HCT116 (cell line): ENCODE data around the gene SLC9A7. TPM values are rescaled to one million over a fixed set of nuclear protein-coding genes. Genes with fewer than 3 reads are reported as not detected.

Experiments
- ATAC-seq: fragments of 200-7000 bp; cut with Tn5 transposase; 2 replicates; pipeline ENCODE4 v1.9.1; 2020; ENCODE audit warnings: mild to moderate bottlenecking, moderate library complexity
- BruUV-seq: library from RNA; stranded (reverse); fragments of 400-500 nt; replicated peaks from 2 replicates; lab custom pipeline; 2021; lab: Mats Ljungman, UMichigan
- CTCF ChIA-PET: fragments of 300-600 bp; sonication (Branson Sonifier 250); formaldehyde crosslinking; loops from one replicate; lab custom pipeline; 2021; ENCODE audit warnings: antibody characterized with exemption; lab: Charles Lee
- POLR2A ChIA-PET: fragments of 300-600, 350-600 bp; sonication (Branson Sonifier 250); formaldehyde crosslinking; loops from one replicate; lab custom pipeline; 2021; ENCODE audit warnings: antibody characterized with exemption; lab: Charles Lee
- RAD21 ChIA-PET, 2 experiments: fragments of 300-600 bp; sonication (Branson Sonifier 250); formaldehyde crosslinking; loops; one replicate each; lab custom pipeline; 2023; ENCODE audit warnings: low total read pairs in 2 of 2; ENCODE audit not compliant: uncharacterized antibody in 2 of 2, unreplicated experiment in 2 of 2, low non-redundant PET in 1 of 2; lab: Charles Lee
- DNase-seq: peaks from one replicate; pipeline ENCODE4 v3.0.0-alpha.2; 2010; ENCODE audit warnings: low read depth, low spot score
- H2AFZ ChIP-seq: fragments of 200-600 bp; shearing (Covaris generic), sonication (generic); 2 replicates; pipeline ENCODE4 v1.6.1; 2017; ENCODE audit warnings: low read depth, mixed run types, mixed read lengths, antibody characterized with exemption, low read length; ENCODE audit not compliant: poor library complexity, severe bottlenecking
- H3K27ac ChIP-seq: 2 replicates; pipeline ENCODE4 v1.5.1; 2012; ENCODE audit warnings: low read depth, low read length
- H3K27me3 ChIP-seq: fragments of 200-600 bp; sonication (generic); 2 replicates; pipeline ENCODE4 v1.6.1; 2016; ENCODE audit warnings: mixed run types, low read length, mixed read lengths; ENCODE audit not compliant: insufficient read depth
- H3K36me3 ChIP-seq, 2 experiments: fragments of 200-500 bp in 1 of 2; fragments of 200-600 bp in 1 of 2; sonication (Bioruptor generic) in 1 of 2; sonication (generic) in 1 of 2; 2 replicates each; pipeline versions ENCODE4 v1.5.1 to v1.6.1; 2014 to 2016; ENCODE audit warnings: low read length in 2 of 2, inconsistent platforms in 1 of 2, mixed read lengths in 1 of 2, mixed run types in 1 of 2; ENCODE audit not compliant: insufficient read depth in 2 of 2, control insufficient read depth in 1 of 2
- H3K4me1 ChIP-seq, 2 experiments: fragments of 200-600 bp in 1 of 2; sonication (generic) in 1 of 2; 2 replicates each; pipeline versions ENCODE4 v1.5.1 to v1.6.1; 2012 to 2017; ENCODE audit warnings: low read length in 2 of 2, inconsistent platforms in 1 of 2, mild to moderate bottlenecking in 1 of 2, mixed read lengths in 1 of 2, mixed run types in 1 of 2, moderate library complexity in 1 of 2; ENCODE audit not compliant: insufficient read depth in 2 of 2, control insufficient read depth in 1 of 2
- H3K4me2 ChIP-seq: fragments of 200-600 bp; sonication (generic); 2 replicates; pipeline ENCODE4 v1.6.1; 2017; ENCODE audit warnings: mixed run types, low read length, mixed read lengths
- H3K4me3 ChIP-seq, 2 experiments: fragments of 200-600 bp in 1 of 2; sonication (generic) in 1 of 2; replicated peaks in 1 of 2; 2 replicates each; pipeline ENCODE4 v1.5.1; 2011 to 2016; ENCODE audit warnings: low read length in 2 of 2, control low read depth in 1 of 2, low read depth in 1 of 2, mild to moderate bottlenecking in 1 of 2, mixed read lengths in 1 of 2, mixed run types in 1 of 2
- H3K79me2 ChIP-seq: fragments of 200-600 bp; sonication (generic); 2 replicates; pipeline ENCODE4 v1.6.1; 2017; ENCODE audit warnings: mild to moderate bottlenecking, mixed run types, low read length, moderate library complexity, mixed read lengths; ENCODE audit not compliant: insufficient read depth
- H3K9ac ChIP-seq: fragments of 200-600 bp; sonication (generic); 2 replicates; pipeline ENCODE4 v1.6.1; 2016; ENCODE audit warnings: low read length, mixed read lengths
- H3K9me2 ChIP-seq: fragments of 200-600 bp; sonication (generic), shearing (Covaris generic); 2 replicates; pipeline ENCODE4 v1.6.1; 2017; ENCODE audit warnings: mixed run types, mild to moderate bottlenecking, moderate library complexity; ENCODE audit not compliant: insufficient read depth
- H3K9me3 ChIP-seq, 2 experiments: fragments of 200-500 bp in 1 of 2; fragments of 200-600 bp in 1 of 2; sonication (Bioruptor generic) in 1 of 2; sonication (generic) in 1 of 2; 2 replicates each; pipeline ENCODE4 v1.6.1; 2014 to 2017; ENCODE audit warnings: low read length in 2 of 2, mixed read lengths in 2 of 2, inconsistent platforms in 1 of 2, low read depth in 1 of 2, mild to moderate bottlenecking in 1 of 2, mixed run types in 1 of 2, moderate library complexity in 1 of 2; ENCODE audit not compliant: control insufficient read depth in 1 of 2, insufficient read depth in 1 of 2
- H4K20me1 ChIP-seq: fragments of 200-600 bp; sonication (generic), shearing (Covaris generic); 2 replicates; pipeline ENCODE4 v1.6.1; 2017; ENCODE audit warnings: mixed run types, mild to moderate bottlenecking, moderate library complexity; ENCODE audit not compliant: insufficient read depth
- ATF3 ChIP-seq: IDR thresholded peaks from 2 replicates; pipeline ENCODE4 v1.6.1; 2012
- CEBPB ChIP-seq: IDR thresholded peaks from 2 replicates; pipeline ENCODE4 v1.6.1; 2012; ENCODE audit warnings: low read depth
- CTCF ChIP-seq, 3 experiments: fragments of 200-600 bp in 1 of 3; sonication (generic) in 1 of 3; IDR thresholded peaks in 2 of 3; conservative IDR thresholded peaks in 1 of 3; 2 replicates each; pipeline ENCODE4 v1.5.1; 2012 to 2017; ENCODE audit warnings: low read depth in 2 of 3, low read length in 2 of 3, antibody characterized with exemption in 1 of 3, borderline replicate concordance in 1 of 3, control low read depth in 1 of 3, mild to moderate bottlenecking in 1 of 3, mixed read lengths in 1 of 3, mixed run types in 1 of 3, moderate library complexity in 1 of 3; ENCODE audit not compliant: insufficient read depth in 1 of 3
- FOSL1 ChIP-seq: IDR thresholded peaks from 2 replicates; pipeline ENCODE4 v1.6.1; 2012; ENCODE audit warnings: low read depth
- MAX ChIP-seq: IDR thresholded peaks from 2 replicates; pipeline ENCODE4 v1.6.1; 2012
- RAD21 ChIP-seq: IDR thresholded peaks from 2 replicates; pipeline ENCODE4 v1.6.1; 2012; ENCODE audit warnings: low read depth, mild to moderate bottlenecking
- YY1 ChIP-seq: IDR thresholded peaks from 2 replicates; pipeline ENCODE4 v1.6.1; 2011; ENCODE audit warnings: low read length, low read depth, moderate library complexity, mild to moderate bottlenecking; ENCODE audit not compliant: insufficient replicate concordance; ENCODE audit errors: extremely low read depth
- ZNF274 ChIP-seq: fragments of 200-500 bp; sonication (Bioruptor generic); IDR thresholded peaks from 2 replicates; pipeline ENCODE4 v1.6.1; 2014; ENCODE audit warnings: mild to moderate bottlenecking, low read depth, low read length, inconsistent platforms
- intact Hi-C: fragments of 100-400 bp; cut with micrococcal nuclease; formaldehyde crosslinking; loops from 2 replicates; pipeline ENCODE4 v1.10.0; 2022
- total RNA-seq: library from RNA; stranded (reverse); gene quantifications from one replicate; pipeline ENCODE4 v1.2.1, GENCODE V29; 2021; ENCODE audit not compliant: unreplicated experiment

The SLC9A7 gene
- total RNA-seq, 1 experiment from 2014 or later: 18.6 TPM

GRCh38 chrX:46634577-46634976, 124.3 kb downstream of the SLC9A7 start:
- peaks cover 3 to 10% of the 10 kb centered on the region in 2 experiments; a peak in 2 of 4 replicates for H3K4me1 ChIP-seq
- H3K4me2 ChIP-seq: no peak overlapping the region
- H2AFZ ChIP-seq: no peak overlapping the region
- no peaks in the 10 kb centered on the region for H4K20me1 ChIP-seq
- DNase-seq: no peak
- H3K9me2 ChIP-seq: no peaks in the 10 kb centered on the region
- H3K4me3 ChIP-seq: no peak overlapping the region
- H3K79me2 ChIP-seq: no peaks in the 10 kb centered on the region
- BruUV-seq: no TSS peak
- H3K9me3 ChIP-seq: no peaks in the 10 kb centered on the region
- ChIA-PET RAD21 (no interaction called here), POLR2A (no interaction called here), CTCF (no interaction called here)
- H3K27me3 ChIP-seq: no peaks in the 10 kb centered on the region
- H3K27ac ChIP-seq: no peak overlapping the region
- H3K36me3 ChIP-seq: no peaks in the 10 kb centered on the region
- intact Hi-C loops: no loop called here
- H3K9ac ChIP-seq: no peak overlapping the region
- no peak for TF ChIP-seq MAX
- TF ChIP-seq ATF3: no peak
- no peak for TF ChIP-seq ZNF274
- no peak for TF ChIP-seq YY1
- no peak for TF ChIP-seq RAD21
- no peak for TF ChIP-seq CTCF (IDR thresholded peaks at IDR 0.05 in 2 of 3, conservative IDR thresholded peaks at IDR 0.05 in 1 of 3; ENCODE audit: borderline replicate concordance in 1 of 3, insufficient read depth in 1 of 3, low read depth in 2 of 3, low read length in 2 of 3)
- TF ChIP-seq FOSL1: no peak
- no peak for TF ChIP-seq CEBPB
- no peak for ATAC-seq
